Rectal smooth muscle tissue (tissue), 1 donor: ENCODE measurements around the gene UST.

Source experiments
- H3K27ac ChIP-seq: one replicate; pipeline ENCODE4 v1.7.0; 2013; ENCODE audit warnings: low read depth, low read length, inconsistent platforms
- H3K27me3 ChIP-seq: one replicate; pipeline ENCODE4 v1.7.0; 2013; ENCODE audit warnings: low read length; ENCODE audit not compliant: control insufficient read depth, insufficient read depth
- H3K36me3 ChIP-seq: one replicate; pipeline ENCODE4 v1.7.0; 2013; ENCODE audit warnings: low read length; ENCODE audit not compliant: control insufficient read depth, insufficient read depth
- H3K4me1 ChIP-seq: one replicate; pipeline ENCODE4 v1.7.0; 2013; ENCODE audit warnings: low read length; ENCODE audit not compliant: control insufficient read depth, insufficient read depth
- H3K4me3 ChIP-seq: one replicate; pipeline ENCODE4 v1.7.0; 2013; ENCODE audit warnings: low read length
- H3K9ac ChIP-seq: one replicate; pipeline ENCODE4 v1.7.0; 2013; ENCODE audit warnings: low read length

UST gene

DNA sequence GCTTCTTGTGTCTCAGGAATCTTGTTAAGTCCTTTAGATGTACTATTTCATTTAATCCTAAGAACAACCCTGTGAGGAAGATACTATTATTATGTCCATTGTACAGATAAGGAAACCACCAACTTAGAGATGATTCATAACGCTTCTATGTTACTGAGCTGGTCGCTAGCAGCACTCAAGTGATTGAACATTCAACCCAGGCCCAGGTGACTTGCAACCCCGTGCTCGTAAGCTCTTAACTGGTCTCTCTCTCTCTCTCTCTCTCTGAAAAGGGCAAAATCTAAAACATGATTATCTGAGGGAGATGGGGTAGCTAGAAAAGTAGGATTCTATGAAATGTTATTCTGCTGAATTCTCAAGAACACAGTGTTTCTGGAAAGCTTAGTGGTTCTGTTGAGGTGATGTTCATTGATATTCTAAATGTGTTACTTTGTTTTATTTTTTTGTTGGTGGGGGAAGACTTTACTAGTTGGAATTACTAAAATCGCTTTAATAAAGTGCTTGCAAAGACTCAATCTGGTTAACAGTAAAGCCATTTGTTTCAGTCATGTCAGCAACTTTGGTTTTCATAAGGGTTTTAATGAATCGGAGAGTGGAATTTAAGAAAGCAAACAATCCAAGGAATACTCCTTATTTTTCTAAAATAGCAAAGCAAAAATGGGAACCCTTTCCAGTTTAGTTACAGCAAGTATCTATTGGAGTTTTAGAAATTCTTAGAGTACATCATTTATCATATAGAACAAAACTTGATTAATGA is 305.7 kb downstream of the UST start:
- Histone ChIP-seq H3K27me3 (no peaks in the 10 kb centered on the region), H3K9ac (no peak overlapping the region), H3K4me1 (no peaks in the 10 kb centered on the region), H3K4me3 (no peak overlapping the region), H3K36me3 (peaks cover 2% of the 10 kb centered on the region), H3K27ac (no peak overlapping the region)

DNA sequence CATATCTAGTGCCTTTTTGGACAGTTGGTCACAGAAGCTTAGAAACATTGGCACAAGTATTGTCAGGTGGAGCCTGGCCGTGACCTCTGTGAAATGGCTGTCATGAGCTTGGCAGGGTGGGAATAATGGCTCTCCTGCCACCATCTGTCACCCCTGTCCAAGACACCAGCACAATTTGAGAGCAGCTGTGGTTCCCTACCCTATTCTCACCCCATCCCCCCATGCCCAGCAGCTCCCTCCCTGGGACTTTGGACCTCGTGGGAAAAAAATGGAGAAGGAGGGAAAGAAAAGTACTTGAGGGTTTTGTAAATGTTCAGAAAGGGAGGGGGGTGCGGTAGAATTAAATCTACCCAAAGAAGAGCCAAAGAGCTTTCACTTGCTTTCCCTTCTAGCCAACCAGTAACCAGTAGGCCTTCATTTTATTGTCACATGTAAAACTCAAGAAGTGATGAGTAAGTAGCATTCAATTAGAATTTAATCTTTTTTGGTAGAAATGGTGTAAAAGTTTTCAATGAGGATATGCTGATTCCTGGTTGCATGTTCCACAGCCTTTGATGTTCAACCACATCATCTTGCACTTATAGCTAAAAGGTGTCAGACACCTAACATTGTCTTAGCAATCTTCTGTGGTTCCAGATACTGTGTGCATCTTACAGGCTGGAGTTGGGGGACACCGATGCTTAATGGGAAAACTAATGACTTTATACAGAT is 307.2 kb downstream of the UST start:
- no peak overlapping the region for H3K27ac ChIP-seq
- peaks cover 2% of the 10 kb centered on the region for H3K36me3 ChIP-seq
- no peak overlapping the region for H3K4me3 ChIP-seq
- no peaks in the 10 kb centered on the region for H3K4me1 ChIP-seq
- H3K27me3 ChIP-seq, result no peaks in the 10 kb centered on the region
- no peak overlapping the region for H3K9ac ChIP-seq

DNA sequence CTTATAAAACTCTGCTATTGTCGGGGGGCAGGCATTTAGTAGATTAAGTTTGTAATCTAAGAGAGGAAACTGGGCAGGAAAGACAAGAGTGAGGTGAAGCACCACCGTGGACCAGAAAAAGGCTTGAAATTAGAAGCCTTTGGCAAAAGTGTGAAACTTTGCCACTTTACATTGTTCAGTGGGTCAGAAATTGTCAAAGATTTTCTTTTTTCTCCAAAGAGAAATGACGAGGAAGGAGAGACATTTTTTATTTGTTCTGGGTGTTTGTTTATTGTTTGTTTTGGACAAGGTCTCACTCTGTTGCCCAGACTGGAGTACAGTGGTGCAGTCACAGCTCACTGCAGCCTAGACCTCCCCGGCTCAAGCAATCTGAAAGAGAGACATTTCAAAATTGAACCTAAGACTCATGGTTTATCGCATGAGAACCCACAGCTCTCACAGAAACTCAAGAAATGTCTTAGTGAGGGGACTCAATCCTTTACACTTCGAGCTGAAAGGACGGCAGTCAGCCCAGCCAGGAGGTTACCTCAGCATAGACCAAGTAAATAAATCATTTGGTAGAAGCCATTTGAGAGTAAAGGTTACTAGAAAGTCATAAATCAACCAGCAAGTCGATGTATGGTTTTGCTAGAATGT is 307.8 kb downstream of the UST start:
- Histone ChIP-seq H3K36me3 (peaks cover 2% of the 10 kb centered on the region), H3K4me3 (no peak overlapping the region), H3K4me1 (no peaks in the 10 kb centered on the region), H3K27me3 (no peaks in the 10 kb centered on the region), H3K9ac (no peak overlapping the region), H3K27ac (no peak overlapping the region)

DNA sequence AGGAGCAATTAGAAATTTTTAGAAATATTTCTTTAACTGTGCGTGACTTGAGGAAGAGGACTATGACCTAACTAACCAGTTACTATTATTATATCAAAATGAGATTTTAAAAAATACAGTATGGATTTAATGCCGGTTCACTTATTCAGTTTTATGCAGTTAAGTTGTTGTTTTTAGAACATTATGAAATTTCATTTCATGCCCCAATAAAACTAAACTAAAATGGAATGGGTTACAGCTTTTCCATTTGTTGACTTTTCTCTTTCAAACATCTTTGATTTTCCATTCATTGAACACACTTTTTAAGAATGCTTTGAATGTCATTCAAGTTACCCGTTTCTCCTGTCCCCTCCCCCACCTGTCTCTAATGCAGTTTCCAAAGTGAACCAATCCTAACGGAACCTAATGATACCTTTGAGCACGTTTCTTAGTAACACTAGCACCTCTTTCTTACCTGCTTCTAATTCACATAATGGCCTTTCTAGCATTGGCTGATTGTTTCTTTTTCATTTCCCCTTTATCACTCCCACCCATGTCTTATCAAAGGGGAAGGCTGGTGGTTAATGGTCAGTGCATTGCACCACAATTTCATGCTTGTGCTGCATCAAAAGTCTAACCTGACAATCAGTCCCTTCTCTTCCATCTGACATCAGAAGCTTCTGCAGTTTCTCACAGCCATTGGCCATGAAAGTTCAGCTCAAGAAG is 308.5 kb downstream of the UST start:
- Histone ChIP-seq H3K27me3 (no peaks in the 10 kb centered on the region), H3K4me3 (no peak overlapping the region), H3K36me3 (peaks cover 2% of the 10 kb centered on the region), H3K4me1 (no peaks in the 10 kb centered on the region), H3K9ac (no peak overlapping the region), H3K27ac (no peak overlapping the region)

DNA sequence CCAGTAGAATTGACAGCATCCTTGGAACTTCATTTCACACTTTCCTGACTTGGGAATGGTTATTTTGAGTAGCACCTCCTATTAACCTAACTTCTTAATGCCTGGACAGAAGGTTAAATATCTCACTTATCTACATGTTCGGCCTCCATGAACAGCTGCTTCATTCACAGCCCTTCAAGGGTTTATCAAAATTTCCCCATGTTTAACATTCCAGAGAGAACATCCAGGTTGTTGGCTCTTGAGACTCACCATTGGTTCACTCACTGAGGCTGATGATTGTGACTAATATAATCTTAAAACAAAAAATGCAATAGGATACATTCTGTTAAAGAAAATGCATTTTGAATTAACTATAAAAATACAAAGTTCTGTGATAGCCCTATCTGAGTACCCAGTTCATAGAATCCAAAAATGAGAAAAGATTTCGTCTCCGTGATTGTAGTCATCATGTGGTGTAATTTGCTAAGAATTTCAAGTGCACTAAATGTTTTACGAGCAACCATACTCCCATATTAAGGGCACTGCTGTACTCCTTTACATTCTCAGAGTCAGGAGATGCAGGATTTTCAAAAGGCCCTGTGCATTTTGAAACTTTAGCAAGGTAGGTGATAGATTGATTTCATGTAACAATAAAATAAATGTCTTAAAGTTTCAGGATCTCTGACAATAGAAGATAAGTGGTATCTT is 310.1 kb downstream of the UST start:
- peaks cover 6% of the 10 kb centered on the region for H3K4me1 ChIP-seq
- H3K4me3 ChIP-seq, result no peak overlapping the region
- H3K9ac ChIP-seq, result no peak overlapping the region
- no peaks in the 10 kb centered on the region for H3K36me3 ChIP-seq
- H3K27me3 ChIP-seq, result no peaks in the 10 kb centered on the region
- H3K27ac ChIP-seq, result no peak overlapping the region

DNA sequence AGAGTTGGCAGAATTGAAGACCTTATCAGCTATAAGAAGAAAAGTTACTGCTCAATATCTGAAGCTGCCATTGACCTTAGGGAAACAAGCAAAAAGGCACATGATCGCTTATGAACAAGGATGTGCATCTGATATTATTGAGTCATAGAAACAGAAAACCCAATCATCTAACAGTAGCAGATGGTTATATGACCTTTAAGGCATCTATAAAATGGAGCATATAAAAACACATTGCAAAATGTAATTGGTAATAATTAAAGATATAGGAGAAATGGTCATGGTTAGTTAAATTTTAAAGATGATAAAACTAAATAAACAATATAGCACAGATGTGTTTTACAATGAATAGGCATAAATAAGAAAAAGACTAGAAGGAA is 310.6 kb downstream of the UST start:
- Histone ChIP-seq H3K27me3 (no peaks in the 10 kb centered on the region), H3K4me3 (no peak overlapping the region), H3K9ac (no peak overlapping the region), H3K4me1 (peaks cover 6% of the 10 kb centered on the region), H3K36me3 (no peaks in the 10 kb centered on the region), H3K27ac (no peak overlapping the region)

DNA sequence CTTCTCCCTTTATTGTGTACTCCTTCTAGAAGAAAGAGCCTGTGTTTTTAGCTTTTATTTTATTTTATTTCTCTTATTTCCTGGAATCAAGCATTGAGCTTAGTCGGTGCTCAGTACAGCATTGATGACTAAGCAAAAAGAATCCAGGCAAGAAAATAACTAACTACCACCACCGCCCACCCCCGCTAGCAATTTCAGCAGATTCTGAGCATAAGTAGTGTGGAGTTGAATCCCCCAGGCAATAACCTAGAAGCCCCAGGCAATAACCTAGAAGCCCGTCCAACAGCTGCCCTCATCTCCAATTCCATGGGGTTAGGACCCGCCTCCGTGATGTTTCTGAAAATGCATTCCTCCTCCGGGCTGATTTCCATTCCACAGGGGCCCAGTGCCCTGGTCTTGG is 312.7 kb downstream of the UST start:
- Histone ChIP-seq H3K27ac (no peak overlapping the region), H3K4me3 (no peak overlapping the region), H3K27me3 (no peaks in the 10 kb centered on the region), H3K36me3 (no peaks in the 10 kb centered on the region), H3K4me1 (peaks cover 12% of the 10 kb centered on the region), H3K9ac (no peak overlapping the region)

DNA sequence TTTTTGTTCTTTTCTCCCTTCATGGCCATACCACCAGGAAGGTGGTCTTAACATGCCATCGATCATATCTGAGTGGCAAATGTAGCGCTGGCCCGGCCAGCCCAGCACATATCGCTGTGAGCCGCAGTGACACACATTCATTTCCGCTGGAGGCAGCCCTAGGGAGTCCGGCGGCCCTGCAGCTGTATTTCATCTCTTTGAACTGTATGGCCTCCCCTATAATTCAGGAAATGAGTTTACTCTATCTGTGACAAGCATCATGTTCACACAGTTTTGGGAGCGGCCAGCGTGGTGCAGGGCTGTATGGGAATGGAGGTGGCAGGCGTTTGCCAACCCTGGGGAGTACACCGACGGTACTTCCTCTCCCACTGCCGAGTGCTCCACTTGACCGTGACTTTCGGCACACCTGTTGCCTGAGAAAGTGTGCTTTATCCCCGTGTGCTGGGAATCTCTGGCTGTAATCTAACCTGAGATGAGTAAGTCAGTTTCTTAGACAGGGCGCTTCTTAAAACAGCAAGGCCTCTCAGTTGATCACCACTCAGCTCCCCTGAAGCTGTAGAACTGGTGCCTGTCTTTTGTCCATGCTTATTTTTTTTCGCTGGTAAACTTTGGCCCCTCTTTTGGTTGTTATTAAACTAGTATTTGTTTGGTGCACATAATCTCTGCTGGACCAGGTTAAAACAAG is 313.6 kb downstream of the UST start:
- H3K27ac ChIP-seq, result no peak overlapping the region
- H3K9ac ChIP-seq, result no peak overlapping the region
- H3K4me3 ChIP-seq, result no peak overlapping the region
- no peaks in the 10 kb centered on the region for H3K36me3 ChIP-seq
- peaks cover 12% of the 10 kb centered on the region for H3K4me1 ChIP-seq
- H3K27me3 ChIP-seq, result no peaks in the 10 kb centered on the region

DNA sequence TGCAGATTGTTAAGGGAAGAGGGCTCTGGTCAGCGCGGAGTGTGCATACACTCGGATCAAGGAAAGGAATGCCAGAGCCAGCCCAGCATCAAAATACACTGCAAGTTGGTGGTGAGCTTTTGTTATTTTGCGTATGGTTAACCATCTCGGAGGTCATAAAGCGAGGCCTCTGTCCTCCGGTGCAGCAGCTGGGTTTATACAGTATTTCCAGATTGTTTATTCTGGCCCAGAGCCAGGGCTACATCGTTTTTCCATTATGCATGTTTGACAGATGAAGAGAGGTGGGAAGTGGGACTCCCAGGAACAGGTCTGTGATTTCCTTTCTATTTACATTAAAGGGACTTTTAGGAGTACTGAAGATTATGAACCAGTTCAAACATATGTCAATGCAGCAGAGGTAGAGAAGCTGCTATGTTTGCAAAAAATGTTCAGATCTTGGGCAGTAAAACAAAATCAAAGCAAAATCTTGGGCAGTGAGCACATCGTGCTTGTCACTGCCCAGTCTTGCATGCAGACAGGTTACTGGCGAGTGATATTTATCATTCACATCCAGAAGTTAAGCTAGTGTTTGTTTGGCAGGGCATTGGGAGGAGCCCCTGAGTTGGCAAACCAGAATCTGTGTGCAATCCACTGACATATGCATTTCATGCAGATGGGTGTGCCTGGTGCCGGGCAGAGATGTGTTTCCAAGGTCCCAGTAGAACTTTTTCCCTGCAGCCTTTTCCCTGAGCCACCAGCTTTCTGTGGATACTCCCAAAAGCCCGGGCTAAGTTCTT is 314.3 kb downstream of the UST start:
- H3K36me3 ChIP-seq, result no peaks in the 10 kb centered on the region
- no peak overlapping the region for H3K4me3 ChIP-seq
- H3K27me3 ChIP-seq, result no peaks in the 10 kb centered on the region
- H3K27ac ChIP-seq, result no peak overlapping the region
- H3K9ac ChIP-seq, result no peak overlapping the region
- peaks cover 12% of the 10 kb centered on the region for H3K4me1 ChIP-seq

DNA sequence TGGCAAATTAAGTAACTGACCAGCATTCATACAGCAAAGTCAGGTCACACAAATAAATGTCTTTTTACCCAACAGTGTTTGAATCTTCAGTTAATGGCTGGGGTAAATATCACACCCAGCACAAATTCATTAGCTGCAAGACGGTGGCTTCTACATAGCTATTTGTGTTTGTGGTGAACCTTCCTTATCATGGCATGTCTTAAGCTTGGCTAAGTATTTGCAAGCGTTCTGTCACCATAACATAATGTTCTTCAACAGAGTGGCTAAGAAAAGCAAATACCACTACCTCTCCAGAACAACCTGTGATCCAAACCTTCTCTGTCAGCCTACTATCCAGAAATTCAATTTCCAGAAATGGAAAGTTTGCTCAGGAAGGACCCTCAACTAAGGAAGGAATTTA is 315.1 kb downstream of the UST start:
- Histone ChIP-seq H3K27ac (no peak overlapping the region), H3K4me1 (peaks cover 12% of the 10 kb centered on the region), H3K9ac (no peak overlapping the region), H3K36me3 (no peaks in the 10 kb centered on the region), H3K4me3 (no peak overlapping the region), H3K27me3 (no peaks in the 10 kb centered on the region)

DNA sequence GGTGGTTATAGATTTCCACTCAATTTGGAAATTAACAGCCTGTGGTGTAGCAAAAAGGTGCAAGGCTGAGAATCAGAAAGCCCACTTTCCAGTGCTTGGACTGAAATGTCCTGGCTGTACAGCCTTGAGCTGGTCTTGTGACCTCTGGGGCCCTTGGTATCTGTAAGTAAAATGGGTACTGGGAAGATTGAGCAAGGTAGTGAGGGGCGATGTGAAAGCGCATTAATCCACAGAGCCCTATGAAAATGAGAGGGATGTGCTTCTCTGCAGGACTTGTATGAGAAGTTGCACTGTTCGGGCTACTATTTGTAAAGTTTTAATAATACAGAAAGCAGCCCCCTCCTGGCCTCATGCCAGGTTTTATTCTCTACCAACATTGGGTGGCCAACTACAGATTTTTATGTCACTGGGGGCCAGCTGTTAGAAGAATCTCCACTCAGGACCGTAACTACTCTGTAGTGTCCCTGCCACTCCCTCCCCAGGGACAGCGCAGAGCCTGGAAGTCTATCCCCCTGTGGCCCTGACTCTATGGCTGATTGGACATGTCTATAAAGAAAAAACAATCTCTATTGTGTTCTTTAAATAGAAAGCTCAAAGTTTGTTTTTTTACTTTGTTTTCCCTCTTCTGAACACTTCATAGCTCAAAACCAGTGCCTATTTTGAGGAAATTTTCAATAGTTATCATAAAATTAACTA is 316.0 kb downstream of the UST start:
- H3K4me1 ChIP-seq, result peaks cover 12% of the 10 kb centered on the region
- H3K9ac ChIP-seq, result no peak overlapping the region
- no peaks in the 10 kb centered on the region for H3K27me3 ChIP-seq
- no peaks in the 10 kb centered on the region for H3K36me3 ChIP-seq
- no peak overlapping the region for H3K27ac ChIP-seq
- no peak overlapping the region for H3K4me3 ChIP-seq
